GM21737 (cell line): ENCODE data around the gene SNX4.

Experiments
- ATAC-seq: cut with Tn5 transposase; IDR thresholded peaks from one replicate; pipeline ENCODE4 v1.9.1; 2021; ENCODE audit warnings: mild to moderate bottlenecking, moderate library complexity; ENCODE audit not compliant: unreplicated experiment

Gene SNX4

DNA sequence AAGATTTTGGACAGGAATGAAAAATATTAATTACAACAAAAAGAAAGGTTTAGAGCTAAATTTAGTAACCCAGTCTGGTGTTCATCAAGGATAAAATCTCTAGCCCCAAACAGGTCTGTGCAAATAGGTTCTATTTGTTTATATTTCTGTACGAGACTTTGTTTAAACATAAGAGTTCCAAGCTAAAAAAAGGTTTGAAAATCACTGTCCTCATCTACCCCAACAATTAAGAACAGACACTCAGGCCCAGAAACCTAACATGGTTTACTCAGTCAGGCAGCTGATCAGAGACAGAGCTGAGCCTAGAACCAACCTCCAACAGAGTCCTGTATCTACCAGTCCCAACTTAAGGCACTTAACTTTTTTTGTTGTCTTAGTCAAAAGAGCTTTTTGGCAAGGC is 49.3 kb downstream of the SNX4 start:
- ATAC-seq: no peak

DNA sequence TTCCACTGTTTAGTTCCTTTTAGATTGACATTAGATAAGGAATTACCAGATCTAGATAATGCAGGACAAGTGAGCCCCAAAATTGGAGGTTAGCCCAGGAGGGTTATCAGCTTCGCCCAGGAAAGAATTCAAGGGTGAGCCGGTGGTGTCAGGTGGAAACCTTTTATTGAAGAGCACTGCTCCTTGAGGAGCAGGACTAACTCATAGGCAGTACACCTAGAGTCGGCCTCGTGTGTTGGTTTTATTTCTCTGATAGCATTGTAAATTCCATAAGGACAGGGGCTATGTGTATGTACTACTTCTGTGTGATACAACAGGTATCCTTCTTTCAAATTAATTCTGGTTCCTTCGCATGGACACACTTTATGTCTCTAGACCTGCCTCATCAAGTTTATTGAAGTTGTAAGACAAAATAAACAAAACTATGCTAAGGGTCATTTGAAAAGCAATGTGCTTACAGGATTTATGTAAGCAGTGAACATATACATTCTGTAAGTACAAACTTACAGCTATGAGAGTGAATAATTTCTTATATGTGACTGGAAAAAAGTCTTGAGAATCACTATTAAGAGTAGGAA is 57.2 kb downstream of the SNX4 start:
- no peak for ATAC-seq

DNA sequence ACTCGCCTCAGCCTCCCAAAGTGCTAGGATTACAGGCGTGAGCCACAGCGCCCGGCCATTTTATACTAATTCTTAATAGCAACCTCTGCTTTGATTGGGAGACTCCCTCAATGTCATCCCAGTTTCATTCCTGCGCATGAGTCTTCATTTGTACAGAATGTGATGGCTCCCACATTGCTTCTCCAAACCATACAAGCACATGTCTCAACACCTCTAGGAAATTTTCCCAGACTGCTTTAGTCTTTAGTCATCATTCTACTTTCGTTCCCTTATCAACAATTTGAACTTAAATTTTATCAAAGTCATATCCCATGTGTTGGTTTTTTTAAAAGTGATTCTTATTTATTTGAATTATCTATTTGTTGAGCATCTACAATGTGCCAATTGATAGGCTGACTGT is 58.1 kb downstream of the SNX4 start:
- no peak for ATAC-seq

DNA sequence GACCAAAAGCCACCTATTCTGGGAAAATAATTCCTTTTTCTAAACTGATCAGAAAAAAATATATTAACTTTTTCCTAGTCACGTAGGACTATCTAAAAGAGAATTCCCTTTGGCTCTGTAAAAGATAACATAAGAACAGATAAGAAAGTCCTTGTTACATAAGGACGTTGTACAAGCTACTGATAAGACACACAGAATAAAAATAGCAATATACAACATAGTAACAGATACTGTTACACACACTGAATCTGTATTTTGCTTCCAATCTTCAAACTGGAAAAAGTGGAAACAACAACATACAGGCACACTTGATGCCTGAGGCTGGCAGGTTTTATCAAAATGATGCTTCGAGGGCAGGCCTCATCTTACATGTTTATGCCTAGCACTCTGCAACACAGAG is 59.8 kb downstream of the SNX4 start:
- no peak for ATAC-seq

- ATAC-seq: no peak
These were observed 76.1 kb downstream of the SNX4 start for GRCh38 chr3:125443923-125444322.

DNA sequence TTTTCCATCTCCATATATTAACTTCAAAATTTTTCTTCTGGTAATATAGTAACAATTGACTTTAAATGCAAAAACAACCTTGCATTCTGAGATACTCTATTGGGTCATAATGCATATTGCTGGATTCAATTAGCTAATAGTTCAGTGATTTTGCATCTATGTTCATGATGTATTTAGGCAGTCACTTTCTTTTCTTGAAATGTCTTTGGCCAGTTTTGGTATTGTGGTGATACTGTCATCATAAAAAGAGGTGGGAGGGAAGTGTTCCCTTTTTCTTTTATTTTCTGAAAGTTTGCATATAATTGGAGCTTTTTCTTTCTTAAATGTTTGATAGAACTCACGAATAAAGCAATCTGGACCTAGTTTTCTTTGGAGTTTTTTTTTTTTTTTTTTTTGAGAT is 77.5 kb downstream of the SNX4 start:
- no peak for ATAC-seq

GRCh38 chr3:125440970-125441369 is 79.0 kb downstream of the SNX4 start:
- no peak for ATAC-seq

GRCh38 chr3:125440559-125440955 is 79.4 kb downstream of the SNX4 start:
- no peak for ATAC-seq

GRCh38 chr3:125437631-125438435 is 82.2 kb downstream of the SNX4 start:
- ATAC-seq: no peak

DNA sequence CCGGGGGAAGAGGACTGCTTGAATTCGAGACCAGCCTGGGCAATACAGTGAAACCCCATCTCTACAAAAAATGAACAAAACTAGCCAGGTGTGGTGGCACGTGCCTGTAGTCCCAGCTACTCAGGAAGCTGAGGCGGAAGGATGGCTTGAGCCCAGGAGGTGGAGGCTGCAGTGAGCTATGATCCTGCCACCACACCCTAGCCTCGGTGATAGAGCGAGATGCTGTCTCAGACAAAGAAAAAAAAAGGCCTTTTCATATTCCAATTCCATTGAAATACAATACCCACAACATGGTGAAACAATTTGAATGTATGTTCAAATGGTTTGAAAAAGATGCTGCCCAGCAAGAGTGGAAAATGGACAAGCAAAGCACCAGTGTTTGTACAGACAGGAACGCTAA is 83.1 kb downstream of the SNX4 start:
- no peak for ATAC-seq

DNA sequence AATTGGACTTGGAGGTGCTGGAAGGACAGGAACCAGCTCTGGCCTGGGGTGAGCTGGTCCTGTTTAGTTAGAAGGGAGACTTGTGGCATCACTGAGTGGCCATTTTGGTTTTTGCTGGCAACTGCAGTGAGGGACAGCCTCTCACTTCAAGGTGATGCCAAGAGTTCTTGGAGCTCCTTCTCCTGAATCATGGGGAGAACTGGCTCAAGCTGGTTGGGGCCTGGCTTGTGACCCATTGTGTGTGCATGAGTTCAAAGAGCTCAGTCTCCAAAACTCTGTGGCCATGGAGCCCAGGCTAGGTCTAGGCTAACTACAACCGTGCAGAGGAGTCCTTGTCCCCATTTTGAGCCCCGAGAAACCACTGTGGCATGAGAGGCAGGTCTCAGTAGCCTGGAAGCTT is 84.8 kb downstream of the SNX4 start:
- no peak for ATAC-seq

DNA sequence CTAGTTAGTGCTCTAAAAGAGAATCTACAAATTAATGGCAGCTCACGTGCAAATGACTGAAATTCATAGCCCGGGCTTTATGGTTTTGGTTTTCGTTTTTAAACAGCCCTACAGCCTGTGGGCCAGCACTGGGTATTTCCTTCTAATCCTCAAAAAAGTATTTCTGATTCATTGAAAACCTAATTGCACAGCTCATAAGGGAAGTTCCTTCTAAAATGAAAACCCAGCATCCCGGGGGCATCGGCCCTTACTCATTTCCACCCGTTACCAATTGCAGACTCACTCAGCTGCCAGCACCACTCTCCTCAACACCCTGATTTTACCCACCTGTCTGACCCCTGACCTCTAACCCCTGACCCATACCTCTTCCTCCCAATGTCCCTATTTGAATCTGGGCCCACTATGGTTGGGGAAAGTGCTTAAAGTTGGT is 85.4 kb downstream of the SNX4 start:
- no peak for ATAC-seq

GRCh38 chr3:125433611-125434041 is 86.4 kb downstream of the SNX4 start:
- no peak for ATAC-seq

DNA sequence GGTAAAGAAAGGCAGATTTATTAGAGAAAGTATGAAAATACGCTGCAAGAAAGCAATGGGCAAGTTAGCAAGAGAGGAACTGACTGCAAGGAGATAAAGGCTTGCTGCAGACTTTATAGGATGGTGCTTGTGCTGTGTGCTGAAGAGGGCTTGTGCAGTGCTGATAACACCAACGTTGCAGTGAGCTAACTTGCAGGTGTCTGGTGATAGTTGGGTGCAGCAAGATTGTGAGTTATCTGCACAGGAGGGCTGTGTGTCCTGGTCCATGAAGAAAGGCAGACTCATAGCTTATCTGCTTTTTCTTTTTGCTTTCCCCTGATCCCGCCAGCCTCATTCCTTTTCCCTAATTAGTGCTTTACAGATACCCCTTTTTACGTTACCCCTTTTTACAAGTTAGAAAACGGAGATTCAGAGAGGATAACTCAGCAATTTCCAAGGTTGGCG is 86.9 kb downstream of the SNX4 start:
- no peak for ATAC-seq

GRCh38 chr3:125431912-125432790 is 87.9 kb downstream of the SNX4 start:
- no peak for ATAC-seq

GRCh38 chr3:125431391-125431790 is 88.6 kb downstream of the SNX4 start:
- ATAC-seq: no peak

DNA sequence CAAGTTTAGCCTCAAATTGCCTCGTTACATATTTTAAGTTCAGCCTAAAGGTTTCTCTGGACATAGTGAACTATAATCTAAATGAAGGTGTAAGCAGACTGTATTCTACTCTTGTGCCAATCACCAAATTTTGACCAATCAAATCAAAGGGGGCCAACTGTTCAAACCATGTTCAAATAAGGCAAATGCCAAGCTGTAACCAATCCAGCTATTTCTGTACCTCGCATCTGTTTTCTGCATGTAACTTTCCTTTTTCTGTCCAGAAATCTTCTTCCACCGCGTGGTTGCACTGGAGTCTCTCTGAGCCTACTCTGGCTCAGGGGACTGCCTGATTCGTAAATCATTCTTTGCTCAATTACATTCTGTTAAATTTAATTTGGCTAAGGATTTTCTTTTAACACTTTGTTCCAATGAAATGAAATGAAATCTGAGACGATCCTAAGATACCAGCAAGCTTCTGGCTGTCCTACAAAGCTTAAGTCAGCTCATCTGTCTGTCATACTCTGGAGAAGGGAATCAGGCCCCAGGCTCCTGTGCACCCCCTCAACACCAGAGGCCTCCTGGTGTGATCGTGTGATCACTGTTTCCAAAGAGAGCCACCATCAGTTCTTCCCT is 91.7 kb downstream of the SNX4 start:
- ATAC-seq: no peak

- ATAC-seq: no peak
These were observed 101.7 kb downstream of the SNX4 start for GRCh38 chr3:125418306-125418705.

GRCh38 chr3:125416235-125416634 is 103.8 kb downstream of the SNX4 start:
- ATAC-seq: no peak

DNA sequence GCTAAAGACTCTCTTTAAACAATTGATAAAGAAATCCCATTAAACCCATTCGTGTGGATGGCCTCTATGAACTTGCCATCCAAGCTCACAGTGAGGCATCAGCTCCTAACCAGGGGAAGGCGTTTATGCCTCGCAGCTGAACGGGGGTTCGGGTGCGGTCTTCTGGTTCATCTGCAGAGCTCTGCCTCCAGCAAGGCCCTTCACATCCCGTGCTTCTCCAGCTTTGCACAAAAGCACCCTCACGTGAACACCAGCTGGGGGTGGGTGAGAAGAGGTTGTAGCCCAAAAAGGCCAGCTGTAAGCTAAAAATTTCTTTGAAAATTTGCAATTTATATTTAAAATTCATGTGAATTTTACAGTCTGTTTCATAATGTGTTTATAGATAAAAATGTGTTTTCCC is 105.3 kb downstream of the SNX4 start:
- no peak for ATAC-seq

- no peak for ATAC-seq
These were observed 109.1 kb downstream of the SNX4 start for GRCh38 chr3:125410922-125411321.
